T-helper 1 cell (primary cell): ENCODE results near the gene SLC2A5.

Experiments used
- DNase-seq, 5 donors: peaks; one replicate each; pipeline ENCODE4 v3.0.0-alpha.2; 2012 to 2020

Gene SLC2A5

GRCh38 chr1:9088807-9089206 is 19.4 kb upstream of the SLC2A5 start:
- DNase-seq: no peak

GRCh38 chr1:9087411-9088125 is 18.1 kb upstream of the SLC2A5 start:
- DNase-seq: no peak

GRCh38 chr1:9086796-9087195 is 17.4 kb upstream of the SLC2A5 start:
- DNase-seq: no peak

- DNase-seq: no peak
Observed at GRCh38 chr1:9086045-9086444, 16.6 kb upstream of the SLC2A5 start.

- DNase-seq: no peak
Observed at GRCh38 chr1:9085306-9085940, 16.0 kb upstream of the SLC2A5 start.

- DNase-seq: no peak
Observed at GRCh38 chr1:9084906-9085305, 15.5 kb upstream of the SLC2A5 start.

GRCh38 chr1:9081473-9081872 is 12.0 kb upstream of the SLC2A5 start:
- DNase-seq: no peak

- no peak for DNase-seq
Observed at GRCh38 chr1:9080705-9081291, 11.4 kb upstream of the SLC2A5 start.

- DNase-seq: no peak
Observed at GRCh38 chr1:9079988-9080704, 10.7 kb upstream of the SLC2A5 start.

GRCh38 chr1:9078752-9079500 is 9.5 kb upstream of the SLC2A5 start:
- DNase-seq: no peak

GRCh38 chr1:9078015-9078751 is 8.7 kb upstream of the SLC2A5 start:
- DNase-seq: peak in 1 of 5 donors; percentile 25

- no peak for DNase-seq
Observed at GRCh38 chr1:9075022-9075421, 5.6 kb upstream of the SLC2A5 start.

- no peak for DNase-seq
Observed at GRCh38 chr1:9073143-9073542, 3.7 kb upstream of the SLC2A5 start.

- no peak for DNase-seq
Observed at GRCh38 chr1:9071554-9072235, 2.3 kb upstream of the SLC2A5 start.

GRCh38 chr1:9070486-9070885 is 1.1 kb upstream of the SLC2A5 start:
- no peak for DNase-seq

GRCh38 chr1:9068981-9069325 is 482 bp downstream of the SLC2A5 start:
- no peak for DNase-seq

- no peak for DNase-seq
Observed at GRCh38 chr1:9066945-9067807, 2.3 kb downstream of the SLC2A5 start.

- DNase-seq: no peak
Observed at GRCh38 chr1:9065213-9065751, 4.2 kb downstream of the SLC2A5 start.

GRCh38 chr1:9062846-9063245 is 6.6 kb downstream of the SLC2A5 start:
- no peak for DNase-seq

GRCh38 chr1:9062021-9062471 is 7.4 kb downstream of the SLC2A5 start:
- no peak for DNase-seq
